22Rv1 (cell line): ENCODE results near the gene SMTNL2.
"Not testable (repeated sequence)": the region's sequence is repeated elsewhere in the genome, so short reads cannot be mapped to it uniquely, and the experiment has no call there.

Experiments used
- H3K27ac ChIP-seq: fragments of 450-650 bp; 2 replicates; pipeline ENCODE4 v1.5.1; 2017
- ZFX ChIP-seq: fragments of 450-650 bp; IDR thresholded peaks from 2 replicates; pipeline ENCODE4 v1.6.1; 2017; ENCODE audit warnings: antibody characterized with exemption, borderline replicate concordance
- TF ChIP-seq, protein P1 (sequence below): fragments of 450-650 bp; IDR thresholded peaks from 2 replicates; pipeline ENCODE4 v1.5.1; 2017; ENCODE audit warnings: mild to moderate bottlenecking

Gene SMTNL2

DNA sequence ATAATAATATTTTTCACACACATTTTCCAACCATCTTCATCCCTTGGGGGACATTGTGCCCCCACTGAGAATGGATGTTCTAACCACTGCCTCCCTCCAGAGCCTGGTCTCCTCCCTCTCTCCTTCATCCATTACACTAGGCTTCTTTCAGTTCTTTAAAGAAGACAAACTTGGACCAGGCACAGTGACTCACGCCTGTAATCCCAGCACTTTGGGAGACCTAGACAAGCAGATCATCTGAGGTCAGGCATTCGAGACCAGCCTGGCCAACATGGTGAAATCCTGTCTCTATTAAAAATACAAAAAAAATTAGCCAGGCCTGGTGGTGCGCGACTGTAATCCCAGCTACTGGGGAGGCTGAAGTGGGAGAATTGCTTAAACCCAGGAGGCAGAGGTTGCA, 50.6 kb downstream of the SMTNL2 start:
- no peak overlapping the region for H3K27ac ChIP-seq
- TF ChIP-seq, protein P1, sequence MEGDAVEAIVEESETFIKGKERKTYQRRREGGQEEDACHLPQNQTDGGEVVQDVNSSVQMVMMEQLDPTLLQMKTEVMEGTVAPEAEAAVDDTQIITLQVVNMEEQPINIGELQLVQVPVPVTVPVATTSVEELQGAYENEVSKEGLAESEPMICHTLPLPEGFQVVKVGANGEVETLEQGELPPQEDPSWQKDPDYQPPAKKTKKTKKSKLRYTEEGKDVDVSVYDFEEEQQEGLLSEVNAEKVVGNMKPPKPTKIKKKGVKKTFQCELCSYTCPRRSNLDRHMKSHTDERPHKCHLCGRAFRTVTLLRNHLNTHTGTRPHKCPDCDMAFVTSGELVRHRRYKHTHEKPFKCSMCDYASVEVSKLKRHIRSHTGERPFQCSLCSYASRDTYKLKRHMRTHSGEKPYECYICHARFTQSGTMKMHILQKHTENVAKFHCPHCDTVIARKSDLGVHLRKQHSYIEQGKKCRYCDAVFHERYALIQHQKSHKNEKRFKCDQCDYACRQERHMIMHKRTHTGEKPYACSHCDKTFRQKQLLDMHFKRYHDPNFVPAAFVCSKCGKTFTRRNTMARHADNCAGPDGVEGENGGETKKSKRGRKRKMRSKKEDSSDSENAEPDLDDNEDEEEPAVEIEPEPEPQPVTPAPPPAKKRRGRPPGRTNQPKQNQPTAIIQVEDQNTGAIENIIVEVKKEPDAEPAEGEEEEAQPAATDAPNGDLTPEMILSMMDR, result no peak
- TF ChIP-seq ZFX, result no peak

DNA sequence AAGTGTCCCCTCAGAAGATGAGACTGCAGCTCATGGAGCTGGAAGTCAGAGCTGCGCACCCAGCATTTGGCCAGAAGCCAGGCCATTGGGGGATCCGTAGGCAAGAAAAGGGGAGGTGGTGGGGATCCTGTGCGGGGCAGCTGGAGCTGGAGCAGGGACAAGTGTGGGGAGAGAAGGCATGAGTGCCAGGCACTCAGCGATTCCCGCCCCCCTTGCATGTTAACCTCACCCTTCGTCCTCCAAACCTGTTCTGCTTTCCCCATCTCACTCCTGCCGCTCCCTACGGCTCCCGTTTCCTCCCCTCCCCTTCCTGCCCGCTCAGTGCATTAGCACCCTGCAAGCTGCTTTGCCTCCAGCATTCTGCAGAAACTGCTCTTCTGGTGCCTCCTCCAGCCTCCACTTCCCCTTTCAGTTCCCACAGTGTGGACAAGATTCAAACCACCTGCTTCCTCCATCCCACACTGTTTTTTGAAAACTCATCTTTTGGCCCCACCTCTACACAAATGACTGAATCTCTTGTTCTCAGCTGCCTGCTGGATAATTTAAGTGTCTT, 51.6 kb downstream of the SMTNL2 start:
- TF ChIP-seq, protein P1, result no peak
- no peak for TF ChIP-seq ZFX
- no peak overlapping the region for H3K27ac ChIP-seq

DNA sequence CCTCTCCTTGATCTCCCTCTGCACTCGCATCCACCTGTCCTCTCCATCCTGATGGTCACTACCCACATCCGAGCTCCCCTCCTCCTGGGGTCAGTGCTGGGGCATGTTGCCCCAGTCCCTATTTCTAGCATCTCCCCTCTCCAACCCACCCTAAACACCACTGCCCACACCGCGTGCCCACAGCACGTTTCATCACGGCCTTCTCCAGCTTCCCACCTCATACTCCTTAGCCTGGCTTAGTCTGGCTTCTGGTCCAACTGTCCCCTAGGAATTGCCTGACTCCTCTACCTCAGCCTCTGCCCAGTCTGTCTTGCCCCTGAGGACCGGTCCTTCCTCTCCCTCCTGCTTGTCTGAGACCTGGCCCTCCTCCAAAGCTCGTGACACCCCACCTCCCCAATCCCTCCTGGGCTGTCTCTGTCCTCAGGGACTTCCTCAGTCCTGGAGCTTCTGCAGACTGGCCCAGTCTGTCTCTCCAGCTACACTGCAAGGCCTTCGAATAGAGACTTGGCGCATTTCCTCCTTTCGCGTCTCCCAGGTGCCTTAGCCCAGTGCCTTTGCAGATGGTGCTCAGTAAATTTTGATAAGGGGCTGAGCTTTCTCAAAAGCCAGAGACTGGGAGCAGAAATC, 52.3 kb downstream of the SMTNL2 start:
- H3K27ac ChIP-seq, result no peak overlapping the region
- no peak for TF ChIP-seq ZFX

DNA sequence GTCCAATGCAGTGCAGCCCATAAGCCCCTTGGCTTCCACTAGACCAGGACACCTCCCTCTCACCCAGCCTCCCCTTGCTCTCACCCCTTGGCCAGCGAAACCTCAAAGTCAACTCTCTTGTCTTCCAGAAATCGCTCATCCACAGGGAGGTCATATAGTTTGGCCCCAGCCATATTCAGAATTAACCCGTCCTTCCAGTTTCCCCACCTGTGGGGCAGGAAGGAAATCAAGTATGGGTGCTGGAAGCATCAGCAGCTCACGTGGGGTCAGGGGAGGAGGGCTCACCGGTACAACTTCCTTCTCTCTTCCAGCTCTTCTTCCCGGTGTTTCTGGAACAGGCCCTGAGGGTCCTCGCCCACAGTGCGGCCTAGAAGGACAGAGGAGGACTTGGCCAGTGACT, 54.4 kb downstream of the SMTNL2 start:
- H3K27ac ChIP-seq, result not testable (repeated sequence)

DNA sequence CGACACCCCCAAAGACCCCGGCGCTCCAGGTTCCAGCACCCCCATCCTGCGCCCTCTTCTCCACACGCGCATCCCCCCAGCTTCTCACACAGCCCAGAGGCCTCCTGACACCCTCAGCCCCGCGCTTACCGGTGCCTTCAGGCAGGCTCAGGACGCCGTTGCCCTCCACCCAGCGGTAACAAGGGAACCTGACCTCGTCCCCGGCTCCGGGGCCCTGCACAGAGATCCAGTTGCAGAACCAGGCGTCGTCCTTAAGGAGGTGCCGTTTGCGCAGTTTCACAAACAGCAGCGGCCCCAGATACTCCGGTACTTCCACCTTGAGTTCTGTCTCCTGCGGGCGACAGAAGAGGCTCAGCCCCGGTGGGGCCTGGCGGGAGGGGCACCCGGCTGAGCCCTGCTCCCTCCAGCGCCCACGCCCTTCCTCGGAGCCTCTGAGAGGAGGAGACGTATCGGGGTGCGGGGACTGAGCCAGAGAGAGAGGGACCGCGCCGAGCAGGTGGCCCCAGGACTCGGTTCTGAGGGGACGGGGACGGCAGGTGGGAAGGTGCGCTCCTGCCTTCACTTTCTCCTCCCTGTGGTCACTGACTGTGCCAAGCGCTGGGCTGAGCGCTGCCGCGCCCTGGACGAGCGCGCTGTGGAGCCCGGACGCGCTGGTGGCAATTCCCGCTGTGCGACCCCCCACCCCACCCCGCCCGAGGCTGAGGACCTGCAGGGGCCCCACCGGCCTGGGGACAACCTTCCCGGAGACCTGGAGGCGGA, 55.2 kb downstream of the SMTNL2 start:
- TF ChIP-seq, protein P1, result peak; percentile 26
- H3K27ac ChIP-seq, result not testable (repeated sequence)

DNA sequence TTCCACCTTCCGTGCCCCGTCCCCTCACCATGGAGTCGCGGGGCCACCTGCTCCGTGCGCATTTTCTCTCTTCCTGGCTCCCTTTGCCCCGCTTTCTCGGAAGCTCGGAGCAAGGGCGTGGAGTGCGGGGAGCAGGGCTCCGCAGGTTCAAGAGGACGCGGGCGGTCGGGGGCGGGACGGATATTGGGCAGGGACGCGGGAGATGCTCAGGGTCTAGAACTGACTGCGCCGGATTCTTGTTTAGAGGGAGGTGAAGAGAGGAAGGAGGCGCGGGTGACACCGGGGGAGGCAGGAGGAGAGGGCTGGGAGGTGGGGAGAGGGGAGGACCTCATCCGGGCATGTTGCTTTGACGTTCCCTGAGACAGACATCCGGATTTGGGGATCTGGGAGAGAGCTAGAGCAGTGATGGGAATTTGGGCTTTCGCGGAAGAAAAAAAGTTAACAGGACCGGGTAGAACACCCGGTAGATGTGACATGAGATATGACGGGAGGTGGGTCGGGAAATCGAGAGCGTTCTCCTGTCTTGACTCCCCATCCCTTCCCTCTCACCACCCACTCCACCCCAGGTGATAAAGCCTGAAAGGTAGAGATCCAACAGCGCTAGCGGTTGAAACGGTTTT, 56.4 kb downstream of the SMTNL2 start:
- not testable (repeated sequence) for H3K27ac ChIP-seq

DNA sequence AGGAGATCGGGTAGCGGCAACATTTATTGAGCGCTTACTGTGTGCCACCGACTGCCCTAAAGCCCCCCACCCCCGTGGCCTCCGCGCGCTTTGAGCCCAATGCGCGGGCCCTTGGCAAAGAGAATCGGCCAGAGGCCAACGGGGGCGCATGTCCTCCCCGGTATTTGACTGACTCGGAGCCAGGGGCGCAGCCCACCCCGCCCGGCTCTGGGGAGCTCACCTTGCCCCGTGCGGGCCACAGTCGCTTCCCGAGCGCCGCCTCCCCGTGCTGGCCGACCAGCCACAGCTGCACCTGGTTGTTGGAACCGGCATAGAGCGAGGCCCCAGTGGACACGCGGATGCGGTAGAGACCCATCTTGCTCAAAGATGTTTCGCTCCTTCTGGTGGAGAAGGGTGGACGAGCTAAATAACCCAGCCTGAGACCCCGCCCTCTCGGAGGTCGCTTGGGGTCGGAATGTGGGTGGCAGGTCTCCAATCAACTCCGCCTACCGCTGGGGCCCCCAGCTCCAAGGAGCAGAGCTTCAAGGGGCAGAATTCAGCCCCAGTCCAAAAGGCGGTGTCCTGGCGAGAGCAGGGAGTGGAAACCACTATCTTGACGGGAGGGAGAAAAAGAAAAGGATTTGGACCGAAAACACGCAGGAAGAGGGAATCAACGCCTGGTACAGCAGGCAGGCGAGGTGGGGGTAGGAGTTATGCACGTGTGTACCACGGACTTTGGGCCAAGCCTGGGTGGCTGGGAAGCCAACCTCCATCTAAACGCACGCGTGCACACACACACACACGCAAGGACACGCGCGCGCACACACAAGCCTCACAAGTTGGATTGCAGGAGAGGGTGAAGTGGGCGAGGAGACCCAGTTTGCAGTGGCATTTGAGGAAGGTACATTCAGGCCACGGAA, 57.2 kb downstream of the SMTNL2 start, which contains the start of gene ALOX15:
TSS of gene ALOX15 (minus strand) at position 382 of the 899 bp plus-strand sequence. CDS start at position 355, 27 bp downstream.
- no peak for TF ChIP-seq ZFX
- TF ChIP-seq, protein P1, result no peak
- no peak within 1 kb of the TSS for H3K27ac ChIP-seq

DNA sequence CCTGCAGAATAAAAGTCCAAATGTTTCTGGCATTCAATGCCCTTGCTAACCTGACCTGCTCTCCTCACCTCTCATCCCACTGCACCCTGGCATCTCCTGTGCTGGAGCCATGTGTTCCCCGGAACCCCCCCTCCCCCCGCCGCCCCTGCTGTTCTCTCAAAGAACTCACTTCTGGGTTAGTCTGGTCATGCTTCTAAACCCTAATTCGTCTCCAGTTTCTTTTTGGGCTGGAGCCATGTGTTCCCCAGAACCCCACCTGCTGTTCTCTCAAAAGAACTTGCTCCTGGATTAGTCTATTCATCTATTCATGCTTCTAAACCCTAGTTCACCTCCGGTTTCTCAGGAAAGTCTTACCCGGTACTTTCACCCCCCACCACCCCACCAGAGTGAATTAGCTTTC, 58.0 kb downstream of the SMTNL2 start:
- TF ChIP-seq, protein P1, result no peak
- no peak for TF ChIP-seq ZFX
- no peak overlapping the region for H3K27ac ChIP-seq
